Measurements from ENCODE around the gene TMED1. TPM values are rescaled to one million over a fixed set of nuclear protein-coding genes. Genes with fewer than 3 reads are reported as not detected.

The TMED1 gene
- total and polyA plus RNA-seq, 9 of the 15 experiments (the other 6 are each of a cell fraction or from before 2014, with no cell fraction given): 0.86 to 30.2 (median 23.5) TPM

- TF ChIP-seq STAT5A (IDR thresholded peaks at IDR 0.05; ENCODE audit: borderline replicate concordance, low read length) (no peak), TAF9B (IDR thresholded peaks at IDR 0.05; ENCODE audit: partially characterized antibody) (no peak), IFI16 (CRISPR knock-in tag; IDR thresholded peaks at IDR 0.05) (no peak), MED1 (CRISPR knock-in tag; IDR thresholded peaks at IDR 0.05; ENCODE audit: borderline replicate concordance) (0 out of 2 replicates have a peak, but pooled peaks have one; percentile 4), C11orf30 (IDR thresholded peaks at IDR 0.05; ENCODE audit: low read depth) (peak; percentile 47; the same call in 1 of the 2 replicates), WHSC1 (IDR thresholded peaks at IDR 0.05; ENCODE audit: low read length) (no peak), ZBED1 (IDR thresholded peaks at IDR 0.05) (peak; percentile 62; the same call in 1 of the 2 replicates), RFX1 (IDR thresholded peaks at IDR 0.05) (peak; percentile 77), TCFL5 (CRISPR knock-in tag; conservative IDR thresholded peaks at IDR 0.05) (no peak), CTBP1 (IDR thresholded peaks at IDR 0.05; ENCODE audit: borderline replicate concordance) (no peak; the same call in none of the 2 replicates), HOXB6 (CRISPR knock-in tag; IDR thresholded peaks at IDR 0.05; ENCODE audit: borderline replicate concordance) (peak; percentile 35; the same call in 1 of the 2 replicates), ETV1 (tag; conservative IDR thresholded peaks at IDR 0.05; ENCODE audit: low read depth) (no peak), THRAP3 (IDR thresholded peaks at IDR 0.05; ENCODE audit: borderline replicate concordance) (no peak), POLR3A (IDR thresholded peaks at IDR 0.05; ENCODE audit: borderline replicate concordance, extremely low read depth, insufficient read depth, insufficient read length) (no peak), EHMT2 (IDR thresholded peaks at IDR 0.05) (no peak)
- TF ChIP-seq, protein P1, sequence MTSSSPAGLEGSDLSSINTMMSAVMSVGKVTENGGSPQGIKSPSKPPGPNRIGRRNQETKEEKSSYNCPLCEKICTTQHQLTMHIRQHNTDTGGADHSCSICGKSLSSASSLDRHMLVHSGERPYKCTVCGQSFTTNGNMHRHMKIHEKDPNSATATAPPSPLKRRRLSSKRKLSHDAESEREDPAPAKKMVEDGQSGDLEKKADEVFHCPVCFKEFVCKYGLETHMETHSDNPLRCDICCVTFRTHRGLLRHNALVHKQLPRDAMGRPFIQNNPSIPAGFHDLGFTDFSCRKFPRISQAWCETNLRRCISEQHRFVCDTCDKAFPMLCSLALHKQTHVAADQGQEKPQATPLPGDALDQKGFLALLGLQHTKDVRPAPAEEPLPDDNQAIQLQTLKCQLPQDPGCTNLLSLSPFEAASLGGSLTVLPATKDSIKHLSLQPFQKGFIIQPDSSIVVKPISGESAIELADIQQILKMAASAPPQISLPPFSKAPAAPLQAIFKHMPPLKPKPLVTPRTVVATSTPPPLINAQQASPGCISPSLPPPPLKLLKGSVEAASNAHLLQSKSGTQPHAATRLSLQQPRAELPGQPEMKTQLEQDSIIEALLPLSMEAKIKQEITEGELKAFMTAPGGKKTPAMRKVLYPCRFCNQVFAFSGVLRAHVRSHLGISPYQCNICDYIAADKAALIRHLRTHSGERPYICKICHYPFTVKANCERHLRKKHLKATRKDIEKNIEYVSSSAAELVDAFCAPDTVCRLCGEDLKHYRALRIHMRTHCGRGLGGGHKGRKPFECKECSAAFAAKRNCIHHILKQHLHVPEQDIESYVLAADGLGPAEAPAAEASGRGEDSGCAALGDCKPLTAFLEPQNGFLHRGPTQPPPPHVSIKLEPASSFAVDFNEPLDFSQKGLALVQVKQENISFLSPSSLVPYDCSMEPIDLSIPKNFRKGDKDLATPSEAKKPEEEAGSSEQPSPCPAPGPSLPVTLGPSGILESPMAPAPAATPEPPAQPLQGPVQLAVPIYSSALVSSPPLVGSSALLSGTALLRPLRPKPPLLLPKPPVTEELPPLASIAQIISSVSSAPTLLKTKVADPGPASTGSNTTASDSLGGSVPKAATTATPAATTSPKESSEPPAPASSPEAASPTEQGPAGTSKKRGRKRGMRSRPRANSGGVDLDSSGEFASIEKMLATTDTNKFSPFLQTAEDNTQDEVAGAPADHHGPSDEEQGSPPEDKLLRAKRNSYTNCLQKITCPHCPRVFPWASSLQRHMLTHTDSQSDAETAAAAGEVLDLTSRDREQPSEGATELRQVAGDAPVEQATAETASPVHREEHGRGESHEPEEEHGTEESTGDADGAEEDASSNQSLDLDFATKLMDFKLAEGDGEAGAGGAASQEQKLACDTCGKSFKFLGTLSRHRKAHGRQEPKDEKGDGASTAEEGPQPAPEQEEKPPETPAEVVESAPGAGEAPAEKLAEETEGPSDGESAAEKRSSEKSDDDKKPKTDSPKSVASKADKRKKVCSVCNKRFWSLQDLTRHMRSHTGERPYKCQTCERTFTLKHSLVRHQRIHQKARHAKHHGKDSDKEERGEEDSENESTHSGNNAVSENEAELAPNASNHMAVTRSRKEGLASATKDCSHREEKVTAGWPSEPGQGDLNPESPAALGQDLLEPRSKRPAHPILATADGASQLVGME (CRISPR knock-in tag; IDR thresholded peaks at IDR 0.05): no peak
- TF ChIP-seq, protein P2, sequence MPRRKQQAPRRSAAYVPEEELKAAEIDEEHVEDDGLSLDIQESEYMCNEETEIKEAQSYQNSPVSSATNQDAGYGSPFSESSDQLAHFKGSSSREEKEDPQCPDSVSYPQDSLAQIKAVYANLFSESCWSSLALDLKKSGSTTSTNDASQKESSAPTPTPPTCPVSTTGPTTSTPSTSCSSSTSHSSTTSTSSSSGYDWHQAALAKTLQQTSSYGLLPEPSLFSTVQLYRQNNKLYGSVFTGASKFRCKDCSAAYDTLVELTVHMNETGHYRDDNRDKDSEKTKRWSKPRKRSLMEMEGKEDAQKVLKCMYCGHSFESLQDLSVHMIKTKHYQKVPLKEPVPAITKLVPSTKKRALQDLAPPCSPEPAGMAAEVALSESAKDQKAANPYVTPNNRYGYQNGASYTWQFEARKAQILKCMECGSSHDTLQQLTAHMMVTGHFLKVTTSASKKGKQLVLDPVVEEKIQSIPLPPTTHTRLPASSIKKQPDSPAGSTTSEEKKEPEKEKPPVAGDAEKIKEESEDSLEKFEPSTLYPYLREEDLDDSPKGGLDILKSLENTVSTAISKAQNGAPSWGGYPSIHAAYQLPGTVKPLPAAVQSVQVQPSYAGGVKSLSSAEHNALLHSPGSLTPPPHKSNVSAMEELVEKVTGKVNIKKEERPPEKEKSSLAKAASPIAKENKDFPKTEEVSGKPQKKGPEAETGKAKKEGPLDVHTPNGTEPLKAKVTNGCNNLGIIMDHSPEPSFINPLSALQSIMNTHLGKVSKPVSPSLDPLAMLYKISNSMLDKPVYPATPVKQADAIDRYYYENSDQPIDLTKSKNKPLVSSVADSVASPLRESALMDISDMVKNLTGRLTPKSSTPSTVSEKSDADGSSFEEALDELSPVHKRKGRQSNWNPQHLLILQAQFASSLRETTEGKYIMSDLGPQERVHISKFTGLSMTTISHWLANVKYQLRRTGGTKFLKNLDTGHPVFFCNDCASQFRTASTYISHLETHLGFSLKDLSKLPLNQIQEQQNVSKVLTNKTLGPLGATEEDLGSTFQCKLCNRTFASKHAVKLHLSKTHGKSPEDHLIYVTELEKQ (CRISPR knock-in tag; IDR thresholded peaks at IDR 0.05): peak; percentile 38; the same call in 1 of the 2 replicates
- TF ChIP-seq, protein P3, sequence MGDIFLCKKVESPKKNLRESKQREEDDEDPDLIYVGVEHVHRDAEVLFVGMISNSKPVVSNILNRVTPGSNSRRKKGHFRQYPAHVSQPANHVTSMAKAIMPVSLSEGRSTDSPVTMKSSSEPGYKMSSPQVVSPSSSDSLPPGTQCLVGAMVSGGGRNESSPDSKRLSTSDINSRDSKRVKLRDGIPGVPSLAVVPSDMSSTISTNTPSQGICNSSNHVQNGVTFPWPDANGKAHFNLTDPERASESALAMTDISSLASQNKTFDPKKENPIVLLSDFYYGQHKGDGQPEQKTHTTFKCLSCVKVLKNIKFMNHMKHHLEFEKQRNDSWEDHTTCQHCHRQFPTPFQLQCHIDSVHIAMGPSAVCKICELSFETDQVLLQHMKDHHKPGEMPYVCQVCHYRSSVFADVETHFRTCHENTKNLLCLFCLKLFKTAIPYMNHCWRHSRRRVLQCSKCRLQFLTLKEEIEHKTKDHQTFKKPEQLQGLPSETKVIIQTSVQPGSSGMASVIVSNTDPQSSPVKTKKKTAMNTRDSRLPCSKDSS (IDR thresholded peaks at IDR 0.05; ENCODE audit: low read depth, partially characterized antibody): no peak
Measured at GRCh38 chr19:10835754-10836478, at the start of gene TMED1 (continued).

Measured in K562 (cell line).